GM18519 (cell line): ENCODE measurements around the gene FAM227A.
"Not testable (repeated sequence)": the region's sequence is repeated elsewhere in the genome, so short reads cannot be mapped to it uniquely, and the experiment has no call there.

Experiments
- ATAC-seq: cut with Tn5 transposase; IDR thresholded peaks from one replicate; pipeline ENCODE4 v1.9.1; 2021; ENCODE audit warnings: mild to moderate bottlenecking, moderate library complexity; ENCODE audit not compliant: unreplicated experiment, low FRiP score

Gene FAM227A

GRCh38 chr22:38613588-38613987, 42.6 kb downstream of the FAM227A start:
- no peak for ATAC-seq

- ATAC-seq: no peak
Measured at GRCh38 chr22:38612217-38613006, 43.8 kb downstream of the FAM227A start.

- no peak for ATAC-seq
Measured at GRCh38 chr22:38611559-38611958, 44.6 kb downstream of the FAM227A start.

- no peak for ATAC-seq
Measured at GRCh38 chr22:38610234-38610633, 46.0 kb downstream of the FAM227A start.

- ATAC-seq: no peak
Measured at GRCh38 chr22:38608992-38609750, 47.0 kb downstream of the FAM227A start.

GRCh38 chr22:38607680-38608079, 48.5 kb downstream of the FAM227A start:
- ATAC-seq: no peak

- ATAC-seq: no peak
Measured at GRCh38 chr22:38602166-38602565, 54.0 kb downstream of the FAM227A start.

- ATAC-seq: no peak
Measured at GRCh38 chr22:38601221-38601764, 54.9 kb downstream of the FAM227A start.

- no peak for ATAC-seq
Measured at GRCh38 chr22:38599466-38599865, 56.7 kb downstream of the FAM227A start.

- ATAC-seq: not testable (repeated sequence)
Measured at GRCh38 chr22:38582923-38583322, 73.3 kb downstream of the FAM227A start.

- no peak for ATAC-seq
Measured at GRCh38 chr22:38578505-38578904, 77.7 kb downstream of the FAM227A start.

GRCh38 chr22:38572065-38572464, 84.1 kb downstream of the FAM227A start:
- ATAC-seq: no peak

GRCh38 chr22:38570779-38571364, 85.3 kb downstream of the FAM227A start:
- ATAC-seq: no peak

- no peak for ATAC-seq
Measured at GRCh38 chr22:38569972-38570778, 86.0 kb downstream of the FAM227A start, which contains the start of gene DMC1. TSS of gene DMC1 (minus strand) at chr22:38570183. CDS start at chr22:38568256, 1,927 bp downstream.

GRCh38 chr22:38569181-38569971, 86.8 kb downstream of the FAM227A start:
- ATAC-seq: no peak

GRCh38 chr22:38567531-38568285, 88.5 kb downstream of the FAM227A start:
- no peak for ATAC-seq

- no peak for ATAC-seq
Measured at GRCh38 chr22:38566726-38567504, 89.3 kb downstream of the FAM227A start.

- ATAC-seq: no peak
Measured at GRCh38 chr22:38565441-38565840, 90.8 kb downstream of the FAM227A start.
